HG02852 (cell line): ENCODE measurements around the gene MKNK2.

ENCODE experiments used
- ATAC-seq: cut with Tn5 transposase; IDR thresholded peaks from one replicate; pipeline ENCODE4 v1.9.1; 2021; ENCODE audit warnings: mild to moderate bottlenecking, moderate library complexity; ENCODE audit not compliant: unreplicated experiment

Gene MKNK2

GRCh38 chr19:2033115-2033824 lies 17.8 kb downstream of the MKNK2 start:
- ATAC-seq: no peak

- ATAC-seq: no peak
Measured at GRCh38 chr19:2032296-2032941, 18.6 kb downstream of the MKNK2 start.

DNA sequence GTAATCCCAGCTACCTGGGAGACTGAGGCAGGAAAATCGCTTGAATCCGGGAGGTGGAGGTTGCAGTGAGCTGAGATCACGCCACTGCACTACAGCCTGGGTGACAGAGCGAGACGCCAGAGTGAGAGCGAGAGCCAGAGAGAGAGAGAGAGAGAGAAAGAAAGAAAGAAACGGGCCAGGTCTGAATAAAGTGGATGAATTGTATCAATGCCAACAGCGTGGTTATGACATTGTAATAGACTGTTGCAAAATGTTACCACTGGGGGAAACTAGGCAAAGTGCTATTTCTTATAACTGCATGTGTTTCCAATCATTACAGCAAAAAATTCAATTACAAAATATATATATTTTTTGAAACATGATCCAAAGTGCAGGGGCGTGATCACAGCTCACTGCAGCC lies 23.7 kb downstream of the MKNK2 start:
- ATAC-seq: no peak

GRCh38 chr19:2026770-2027169 lies 24.3 kb downstream of the MKNK2 start:
- no peak for ATAC-seq

DNA sequence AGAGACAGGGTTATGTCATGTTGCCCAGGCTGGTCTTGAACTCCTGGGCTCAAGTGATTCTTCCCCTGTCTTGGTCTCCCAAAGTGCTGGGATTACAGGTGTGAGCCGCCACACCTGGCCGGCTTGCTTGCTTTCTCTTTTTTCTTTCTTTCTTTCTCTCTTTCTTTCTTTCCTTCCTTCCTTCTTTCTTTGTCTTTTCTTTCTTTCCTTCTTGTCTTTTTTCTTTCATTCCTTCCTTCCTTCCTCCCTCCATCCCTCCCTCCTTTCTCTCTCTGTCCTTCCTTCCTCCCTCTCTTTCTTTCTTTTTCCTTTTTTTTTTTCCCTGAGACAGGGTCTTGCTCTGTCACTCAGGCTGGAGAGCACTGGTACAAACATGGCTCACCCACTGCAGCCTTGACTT lies 28.8 kb downstream of the MKNK2 start:
- no peak for ATAC-seq

DNA sequence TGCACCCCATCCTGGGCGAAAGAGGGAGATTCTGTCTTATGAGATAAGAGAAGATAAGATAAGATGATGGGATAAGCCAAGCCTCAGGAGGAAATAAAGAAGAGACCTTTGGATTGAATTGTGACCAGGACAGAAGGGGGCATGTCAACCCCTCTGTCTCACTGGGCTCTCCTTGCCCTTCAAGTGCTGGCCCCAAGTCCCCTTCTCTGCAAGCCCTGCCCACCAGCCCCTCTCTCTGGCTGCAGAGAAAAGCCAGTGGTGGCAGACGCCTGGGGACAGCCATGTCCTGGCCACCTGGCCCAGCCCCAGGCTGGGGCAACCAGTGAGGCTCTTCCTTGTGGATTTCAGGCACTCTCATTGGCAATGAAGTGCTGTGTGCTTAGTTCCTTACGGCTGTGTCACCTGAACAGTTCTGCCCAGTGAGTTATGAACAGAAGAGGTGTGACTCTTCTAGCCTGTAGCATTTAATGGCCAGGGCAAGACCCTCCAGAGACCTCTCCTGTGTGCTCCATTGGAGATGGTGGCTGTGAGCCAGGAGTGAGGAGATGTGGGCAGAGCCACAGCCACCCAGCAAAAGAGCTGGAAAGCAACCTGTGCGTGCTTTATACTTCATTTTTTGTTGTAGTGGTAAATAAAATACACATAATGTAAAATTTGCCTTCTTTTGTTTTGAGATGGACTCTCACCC lies 29.4 kb downstream of the MKNK2 start:
- no peak for ATAC-seq

DNA sequence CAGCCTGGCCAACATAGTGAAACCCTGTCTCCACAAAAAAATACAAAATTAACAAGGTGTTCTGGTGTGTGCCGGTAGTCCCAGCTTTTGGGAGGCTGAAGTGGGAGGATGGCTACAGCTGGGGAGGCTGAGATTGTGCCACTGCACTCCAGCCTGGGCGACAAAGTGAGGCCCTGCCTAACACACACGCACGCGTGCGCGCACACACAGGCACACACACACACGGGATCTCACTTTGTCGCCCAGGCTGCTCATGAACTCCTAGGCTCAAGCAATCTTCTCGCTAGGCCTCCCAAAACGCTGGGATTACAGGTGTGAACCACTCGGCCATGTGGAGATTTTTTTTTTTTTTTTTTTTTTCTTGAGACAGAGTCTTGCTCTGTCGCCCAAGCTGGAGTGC lies 32.3 kb downstream of the MKNK2 start:
- no peak for ATAC-seq

- ATAC-seq: no peak
Measured at GRCh38 chr19:2016041-2016807, 34.8 kb downstream of the MKNK2 start.

GRCh38 chr19:2015608-2015950 lies 35.5 kb downstream of the MKNK2 start, which contains the start of gene BTBD2:
TSS of gene BTBD2 (minus strand) at chr19:2015714. CDS start at chr19:2015703, 11 bp downstream.
- ATAC-seq: no peak

GRCh38 chr19:2014731-2015607 lies 36.1 kb downstream of the MKNK2 start:
- no peak for ATAC-seq

DNA sequence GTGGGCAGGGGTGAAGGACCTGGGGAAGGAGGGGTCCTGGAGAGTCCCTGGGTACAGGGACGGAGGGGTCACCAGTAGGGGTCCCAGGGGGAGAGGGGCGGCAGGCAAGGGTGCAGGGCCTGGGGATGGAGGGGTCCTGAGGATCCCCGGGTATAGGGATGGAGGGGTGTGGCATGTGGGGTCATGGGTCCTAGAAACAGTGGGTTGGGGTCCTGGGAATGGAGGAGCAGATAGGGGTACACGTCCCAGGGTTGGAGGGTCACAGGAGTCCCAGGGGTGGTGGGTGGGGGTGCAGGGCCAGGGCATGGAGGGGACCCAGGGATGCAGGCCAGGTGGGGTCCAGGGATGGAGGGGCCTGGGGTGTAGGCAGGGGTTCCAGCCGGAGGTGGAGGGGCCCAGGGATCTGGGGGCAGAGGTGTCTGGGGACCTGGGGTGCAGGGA lies 36.9 kb downstream of the MKNK2 start:
- ATAC-seq: no peak

- no peak for ATAC-seq
Measured at GRCh38 chr19:2013683-2013961, 37.4 kb downstream of the MKNK2 start.

GRCh38 chr19:2012941-2013682 lies 37.9 kb downstream of the MKNK2 start:
- ATAC-seq: no peak

GRCh38 chr19:2011169-2011568 lies 39.9 kb downstream of the MKNK2 start:
- ATAC-seq: no peak

- ATAC-seq: no peak
Measured at GRCh38 chr19:2010135-2010668, 40.8 kb downstream of the MKNK2 start.

GRCh38 chr19:2003874-2004273 lies 47.2 kb downstream of the MKNK2 start:
- ATAC-seq: no peak

GRCh38 chr19:1999856-2000515 lies 51.1 kb downstream of the MKNK2 start:
- no peak for ATAC-seq

DNA sequence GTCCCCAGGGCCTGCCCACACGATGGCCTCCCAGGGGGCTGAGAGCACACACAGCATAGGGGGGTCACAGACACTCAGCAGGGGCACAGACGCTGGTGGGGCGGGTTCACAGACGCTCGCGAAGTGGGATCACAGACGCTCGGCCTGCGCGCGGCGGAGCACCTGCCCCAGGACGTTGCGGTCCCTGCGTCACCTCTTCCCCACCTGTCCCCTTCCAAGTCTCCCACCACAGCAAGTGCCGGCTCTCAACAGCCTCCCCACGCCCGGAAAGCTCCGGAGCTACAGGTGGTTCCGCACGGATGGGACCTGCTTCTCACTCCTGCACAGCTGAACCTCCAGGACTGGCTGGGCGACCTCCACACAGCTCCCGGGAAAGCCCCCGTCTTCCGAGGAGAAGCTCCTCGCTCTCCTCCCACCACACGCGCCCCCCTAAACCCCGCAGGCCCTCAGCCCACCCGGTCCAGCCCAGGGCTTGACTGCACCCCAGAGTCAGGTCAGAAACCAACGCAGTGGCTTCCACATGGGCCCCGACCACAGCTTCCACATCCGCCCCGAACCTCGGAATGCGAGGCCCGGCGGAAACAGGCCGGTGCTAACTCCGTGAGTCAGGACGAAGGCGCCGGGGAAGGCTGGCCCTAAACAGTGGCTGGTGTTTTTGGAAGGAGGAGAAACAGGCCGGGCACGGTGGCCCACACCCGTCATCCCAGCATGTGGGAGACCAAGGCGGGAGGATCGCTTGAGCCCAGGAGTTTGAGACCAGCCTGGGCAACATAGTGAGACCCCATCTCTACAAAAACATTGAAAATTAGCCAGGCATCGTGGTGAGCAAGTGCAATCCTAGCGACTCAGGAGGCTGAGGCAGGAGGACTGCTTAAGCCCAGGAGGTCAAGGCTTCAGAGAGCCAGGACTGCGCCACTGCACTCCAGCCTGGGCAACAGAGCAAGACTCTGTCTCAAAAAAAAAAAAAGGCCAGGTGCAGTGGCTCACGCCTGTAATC lies 52.0 kb downstream of the MKNK2 start:
- ATAC-seq: no peak
